ENCODE data around the gene PLOD1. TPM values are rescaled to one million over a fixed set of nuclear protein-coding genes. Genes with fewer than 3 reads are reported as not detected.

The PLOD1 gene
- total and polyA plus RNA-seq, 4 donors, result 48.0 to 82.9 (median 63.9) TPM

GRCh38 chr1:12014141-12014991, 79.8 kb downstream of the PLOD1 start (continued):
- TF ChIP-seq ZBTB33 (IDR thresholded peaks at IDR 0.05) (no peak), NR2F2 (IDR thresholded peaks at IDR 0.05) (no peak), GABPA (IDR thresholded peaks at IDR 0.05 in 1 of 2, conservative IDR thresholded peaks at IDR 0.05 in 1 of 2) (no peak), FOXA2 (IDR thresholded peaks at IDR 0.05) (no peak), RXRA (IDR thresholded peaks at IDR 0.05) (no peak)

- no peak for TF ChIP-seq ZBTB33 (IDR thresholded peaks at IDR 0.05)
- TF ChIP-seq FOXA1 (IDR thresholded peaks at IDR 0.05), result no peak
- TF ChIP-seq HNF4G (IDR thresholded peaks at IDR 0.05), result no peak
- TF ChIP-seq JUND (IDR thresholded peaks at IDR 0.05), result no peak
- no peak for TF ChIP-seq HNF4A (conservative IDR thresholded peaks at IDR 0.05)
- TF ChIP-seq MAX (IDR thresholded peaks at IDR 0.05), result no peak
- TF ChIP-seq RXRA (IDR thresholded peaks at IDR 0.05), result no peak
- TF ChIP-seq EGR1 (IDR thresholded peaks at IDR 0.05; ENCODE audit: low read depth in 2 of 2), result no peak
- no peak for TF ChIP-seq FOXA2 (IDR thresholded peaks at IDR 0.05)
- TF ChIP-seq NR2F2 (IDR thresholded peaks at IDR 0.05), result no peak
- no peak for TF ChIP-seq YY1 (IDR thresholded peaks at IDR 0.05)
- no peak for TF ChIP-seq REST (IDR thresholded peaks at IDR 0.05)
- TF ChIP-seq RAD21 (IDR thresholded peaks at IDR 0.05), result no peak
- H3K27ac ChIP-seq (ENCODE audit: low read depth in 1 of 2, low read length in 2 of 2), result no peak overlapping the region
- WGBS, result 95% methylated on average over 10 of the region's 10 CpGs
- peaks cover 8 to 36% (median 29%) of the 10 kb centered on the region in 4 donors for H3K36me3 ChIP-seq (ENCODE audit: control insufficient read depth in 4 of 4, insufficient read depth in 3 of 4, low read depth in 1 of 4, low read length in 3 of 4)
- H3K9ac ChIP-seq (ENCODE audit: low read depth in 1 of 2, low read length in 2 of 2), result no peak overlapping the region
- H3K27me3 ChIP-seq (ENCODE audit: control insufficient read depth in 4 of 4, insufficient read depth in 4 of 4, low read length in 3 of 4), result no peaks in the 10 kb centered on the region
- no peak for DNase-seq (ENCODE audit: low spot score)
- no peak overlapping the region for H3K4me3 ChIP-seq (ENCODE audit: low read depth in 1 of 3, low read length in 3 of 3)
- peaks cover 0 to 5% (median 4%) of the 10 kb centered on the region in 4 donors for H3K4me1 ChIP-seq (ENCODE audit: control insufficient read depth in 4 of 4, insufficient read depth in 4 of 4, low read length in 3 of 4)
- no peaks in the 10 kb centered on the region for H3K9me3 ChIP-seq (ENCODE audit: control insufficient read depth in 4 of 4, low read length in 3 of 4)
Observed at GRCh38 chr1:12015001-12015491, 80.5 kb downstream of the PLOD1 start.
